Chondrocyte (in vitro differentiated cells): Measurements from ENCODE around the gene ANO3. TPM values are rescaled to one million over a fixed set of nuclear protein-coding genes. Genes with fewer than 3 reads are reported as not detected.

Experiments
- DNase-seq: peaks from one replicate; pipeline ENCODE4 v3.0.0; 2021; ENCODE audit warnings: mixed read lengths, low spot score
- H3K27ac Mint-ChIP-seq: one replicate; pipeline ENCODE4 v1.8.0; 2021; ENCODE audit warnings: mild to moderate bottlenecking, moderate library complexity, mixed read lengths; ENCODE audit not compliant: unreplicated experiment
- H3K27me3 Mint-ChIP-seq: 2 replicates; pipeline ENCODE4 v1.8.0; 2021; ENCODE audit warnings: low read depth, mixed read lengths
- H3K36me3 Mint-ChIP-seq: 2 replicates; pipeline ENCODE4 v1.8.0; 2021; ENCODE audit warnings: low read depth, mixed read lengths
- H3K4me1 Mint-ChIP-seq: 2 replicates; pipeline ENCODE4 v1.8.0; 2021; ENCODE audit warnings: low read depth, mild to moderate bottlenecking, mixed read lengths
- H3K4me3 Mint-ChIP-seq: one replicate; pipeline ENCODE4 v1.8.0; 2021; ENCODE audit warnings: mild to moderate bottlenecking, moderate library complexity, mixed read lengths; ENCODE audit not compliant: unreplicated experiment
- H3K9me3 Mint-ChIP-seq: 2 replicates; pipeline ENCODE4 v1.8.0; 2021; ENCODE audit warnings: low read depth, mixed read lengths
- total RNA-seq: library from RNA; stranded (reverse); gene quantifications from 3 replicates; pipeline ENCODE4 v1.2.1, GENCODE V29; 2021
- TF ChIP-seq, protein P1 (sequence below): fragments of 200-600 bp; sonication (generic); IDR thresholded peaks from 2 replicates; pipeline ENCODE4 v1.5.0; 2021; ENCODE audit warnings: antibody characterized with exemption, mild to moderate bottlenecking, moderate library complexity

Gene ANO3
- total RNA-seq, 1 donor from 2014 or later, result 0.07 TPM

DNA sequence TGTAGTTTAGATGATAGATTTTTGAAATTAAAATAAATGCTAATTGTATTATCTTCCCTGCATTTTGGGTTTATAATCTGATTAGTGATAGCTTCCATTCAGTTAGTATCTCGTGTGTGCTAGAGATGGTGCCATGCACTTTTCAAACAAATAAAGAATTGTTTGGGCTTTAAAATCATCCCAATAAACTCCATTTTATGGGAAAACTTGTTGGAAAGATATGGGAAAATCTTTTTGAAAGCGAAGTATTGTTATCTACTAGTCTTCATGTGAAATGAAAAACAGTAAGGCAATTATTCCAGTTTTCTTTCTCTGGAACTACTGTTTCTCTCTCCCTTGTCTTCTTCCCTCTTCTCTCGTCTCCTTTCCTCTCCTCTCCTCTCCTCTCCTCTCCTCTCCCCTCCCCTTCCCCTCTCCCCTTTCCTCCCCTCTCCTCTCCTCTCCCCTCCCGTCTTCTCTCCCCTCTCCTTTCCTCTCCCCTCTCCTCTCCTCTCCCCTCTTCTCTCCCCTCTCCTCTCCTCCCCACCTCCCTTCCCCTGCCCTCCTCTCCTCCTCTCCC is 268.0 kb downstream of the ANO3 start:
- Mint-ChIP-seq H3K27ac (no peak overlapping the region), H3K27me3 (peaks cover 6% of the 10 kb centered on the region), H3K4me3 (no peak overlapping the region), H3K36me3 (no peaks in the 10 kb centered on the region), H3K4me1 (no peaks in the 10 kb centered on the region), H3K9me3 (peaks cover 11% of the 10 kb centered on the region)
- DNase-seq, result no peak
- TF ChIP-seq, protein P1, sequence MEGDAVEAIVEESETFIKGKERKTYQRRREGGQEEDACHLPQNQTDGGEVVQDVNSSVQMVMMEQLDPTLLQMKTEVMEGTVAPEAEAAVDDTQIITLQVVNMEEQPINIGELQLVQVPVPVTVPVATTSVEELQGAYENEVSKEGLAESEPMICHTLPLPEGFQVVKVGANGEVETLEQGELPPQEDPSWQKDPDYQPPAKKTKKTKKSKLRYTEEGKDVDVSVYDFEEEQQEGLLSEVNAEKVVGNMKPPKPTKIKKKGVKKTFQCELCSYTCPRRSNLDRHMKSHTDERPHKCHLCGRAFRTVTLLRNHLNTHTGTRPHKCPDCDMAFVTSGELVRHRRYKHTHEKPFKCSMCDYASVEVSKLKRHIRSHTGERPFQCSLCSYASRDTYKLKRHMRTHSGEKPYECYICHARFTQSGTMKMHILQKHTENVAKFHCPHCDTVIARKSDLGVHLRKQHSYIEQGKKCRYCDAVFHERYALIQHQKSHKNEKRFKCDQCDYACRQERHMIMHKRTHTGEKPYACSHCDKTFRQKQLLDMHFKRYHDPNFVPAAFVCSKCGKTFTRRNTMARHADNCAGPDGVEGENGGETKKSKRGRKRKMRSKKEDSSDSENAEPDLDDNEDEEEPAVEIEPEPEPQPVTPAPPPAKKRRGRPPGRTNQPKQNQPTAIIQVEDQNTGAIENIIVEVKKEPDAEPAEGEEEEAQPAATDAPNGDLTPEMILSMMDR, result no peak

DNA sequence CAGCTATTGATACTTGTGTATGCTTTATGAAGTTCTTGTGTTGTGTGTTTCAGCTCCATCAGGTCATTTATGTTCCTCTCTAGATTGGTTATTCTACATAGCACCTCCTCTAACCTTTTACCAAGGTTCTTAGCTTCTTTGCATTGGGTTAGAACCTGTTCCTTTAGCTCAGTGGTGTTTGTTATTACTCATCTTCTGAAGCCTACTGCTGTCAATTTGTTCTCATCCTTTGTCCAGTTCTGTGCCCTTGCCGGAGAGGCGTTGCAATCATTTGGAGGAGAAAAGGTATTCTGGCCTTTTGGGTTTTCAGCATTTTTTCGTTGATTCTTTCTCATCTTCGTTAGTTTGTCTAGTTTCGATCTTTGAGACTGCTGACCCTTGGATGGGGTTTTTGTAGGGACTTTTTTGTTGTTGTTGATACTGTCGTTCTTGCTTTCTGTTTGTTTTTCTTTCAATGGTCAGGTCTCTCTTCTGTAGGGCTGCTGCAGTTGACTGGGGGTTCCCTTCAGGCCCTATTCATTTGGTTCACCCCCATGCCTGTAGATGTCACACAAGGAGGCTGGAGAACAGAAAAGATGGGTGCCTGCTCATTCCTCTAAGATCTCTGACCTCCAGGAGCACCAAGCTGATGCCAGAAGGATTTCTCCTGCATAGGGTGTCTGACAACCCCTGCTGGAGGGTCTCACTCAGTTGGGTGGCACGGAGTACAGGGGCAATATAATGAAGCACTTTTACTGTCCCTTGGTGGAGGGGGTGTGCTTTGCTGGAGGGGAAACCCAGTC is 276.0 kb downstream of the ANO3 start:
- H3K27me3 Mint-ChIP-seq, result peaks cover 3% of the 10 kb centered on the region
- no peak overlapping the region for H3K27ac Mint-ChIP-seq
- H3K4me1 Mint-ChIP-seq, result no peaks in the 10 kb centered on the region
- peaks cover 5% of the 10 kb centered on the region for H3K36me3 Mint-ChIP-seq
- DNase-seq, result no peak
- TF ChIP-seq, protein P1, result no peak
- no peak overlapping the region for H3K4me3 Mint-ChIP-seq
- H3K9me3 Mint-ChIP-seq, result peaks cover 28% of the 10 kb centered on the region

DNA sequence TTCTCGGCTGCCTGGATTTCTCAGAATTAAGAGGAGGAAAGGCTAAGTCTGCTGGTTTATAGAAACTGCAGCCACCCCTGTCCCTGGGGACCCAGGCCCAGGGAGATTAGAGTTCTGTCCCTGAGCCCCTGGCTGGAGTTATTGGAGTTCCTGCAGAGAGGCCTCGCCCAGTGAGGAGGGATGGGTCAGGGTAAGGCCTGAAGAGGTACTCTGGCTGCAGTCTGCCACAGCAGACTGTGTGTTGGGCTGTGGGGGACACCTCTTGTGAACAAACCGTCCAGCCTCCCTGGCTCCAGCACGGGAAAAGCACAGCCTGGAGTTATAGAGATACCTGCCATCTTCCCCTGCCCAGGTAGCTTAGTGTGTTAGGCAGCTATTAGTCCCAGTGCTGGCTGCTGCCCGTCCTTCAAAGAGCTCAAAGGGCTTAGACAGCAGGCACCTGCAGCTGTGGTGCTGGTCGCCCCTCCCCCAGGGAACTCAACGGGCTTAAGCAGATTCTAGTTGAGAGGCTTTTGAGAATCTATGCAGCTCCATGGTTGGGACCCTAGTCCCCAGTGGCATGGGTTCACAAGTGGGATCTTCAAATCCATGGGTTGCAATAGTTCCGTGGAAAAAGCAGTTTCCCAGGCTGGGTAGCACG is 276.7 kb downstream of the ANO3 start:
- no peak overlapping the region for H3K4me3 Mint-ChIP-seq
- peaks cover 3% of the 10 kb centered on the region for H3K27me3 Mint-ChIP-seq
- no peak overlapping the region for H3K27ac Mint-ChIP-seq
- H3K4me1 Mint-ChIP-seq, result no peaks in the 10 kb centered on the region
- peaks cover 34% of the 10 kb centered on the region for H3K9me3 Mint-ChIP-seq
- DNase-seq, result no peak
- TF ChIP-seq, protein P1, result no peak
- H3K36me3 Mint-ChIP-seq, result peaks cover 5% of the 10 kb centered on the region

DNA sequence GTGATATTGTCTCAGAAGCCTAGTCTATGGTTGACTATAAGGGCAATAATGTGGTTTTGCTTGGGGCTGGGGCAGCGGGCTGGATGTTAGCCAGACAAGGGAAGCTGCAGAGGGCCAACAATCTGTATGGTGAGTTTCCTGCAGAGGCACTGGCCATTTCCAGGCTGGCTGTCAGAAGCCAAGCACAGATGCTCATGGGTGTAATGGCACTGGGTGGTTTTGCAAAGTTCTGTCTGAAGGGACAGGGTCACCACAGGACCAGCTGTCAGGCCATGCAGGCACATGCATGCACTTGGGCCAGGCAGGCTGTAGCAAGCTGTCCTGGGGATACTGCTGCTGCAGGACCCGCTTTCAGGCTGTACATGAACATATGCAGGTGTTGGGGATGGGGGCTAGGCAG is 281.8 kb downstream of the ANO3 start:
- Mint-ChIP-seq H3K4me1 (peaks cover 6% of the 10 kb centered on the region), H3K27me3 (no peaks in the 10 kb centered on the region), H3K27ac (no peak overlapping the region), H3K36me3 (no peaks in the 10 kb centered on the region), H3K4me3 (no peak overlapping the region), H3K9me3 (peaks cover 14% of the 10 kb centered on the region)
- TF ChIP-seq, protein P1, result no peak
- no peak for DNase-seq

DNA sequence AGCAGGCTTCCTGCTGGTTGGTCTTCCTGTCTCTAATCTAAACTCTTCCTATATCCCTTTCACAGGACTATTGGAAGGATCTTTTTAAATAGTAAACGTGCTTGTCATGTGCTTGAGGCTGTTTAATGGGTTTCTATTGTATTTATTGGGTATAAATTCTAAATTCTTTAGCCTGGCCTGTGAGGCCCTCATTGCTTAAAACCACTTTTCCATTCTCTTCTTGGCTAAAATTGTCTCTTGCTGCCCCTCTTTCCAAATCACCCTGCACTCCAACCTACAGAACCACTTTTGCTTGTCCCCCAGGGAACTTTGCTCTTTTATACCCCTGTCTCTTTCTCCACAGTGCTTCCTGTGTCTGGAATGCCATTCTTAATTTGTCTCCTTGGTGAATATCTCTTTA is 286.5 kb downstream of the ANO3 start:
- DNase-seq, result no peak
- no peak overlapping the region for H3K27ac Mint-ChIP-seq
- H3K4me1 Mint-ChIP-seq, result peaks cover 19% of the 10 kb centered on the region
- TF ChIP-seq, protein P1, result no peak
- no peaks in the 10 kb centered on the region for H3K27me3 Mint-ChIP-seq
- H3K9me3 Mint-ChIP-seq, result peaks cover 1% of the 10 kb centered on the region
- no peaks in the 10 kb centered on the region for H3K36me3 Mint-ChIP-seq
- H3K4me3 Mint-ChIP-seq, result no peak overlapping the region
